GM18858 (cell line): Measurements from ENCODE around the gene LILRA5.
"Not testable (repeated sequence)": the region's sequence is repeated elsewhere in the genome, so short reads cannot be mapped to it uniquely, and the experiment has no call there.

Experiments used
- ATAC-seq: cut with Tn5 transposase; IDR thresholded peaks from one replicate; pipeline ENCODE4 v1.9.1; 2021; ENCODE audit not compliant: unreplicated experiment

The LILRA5 gene

DNA sequence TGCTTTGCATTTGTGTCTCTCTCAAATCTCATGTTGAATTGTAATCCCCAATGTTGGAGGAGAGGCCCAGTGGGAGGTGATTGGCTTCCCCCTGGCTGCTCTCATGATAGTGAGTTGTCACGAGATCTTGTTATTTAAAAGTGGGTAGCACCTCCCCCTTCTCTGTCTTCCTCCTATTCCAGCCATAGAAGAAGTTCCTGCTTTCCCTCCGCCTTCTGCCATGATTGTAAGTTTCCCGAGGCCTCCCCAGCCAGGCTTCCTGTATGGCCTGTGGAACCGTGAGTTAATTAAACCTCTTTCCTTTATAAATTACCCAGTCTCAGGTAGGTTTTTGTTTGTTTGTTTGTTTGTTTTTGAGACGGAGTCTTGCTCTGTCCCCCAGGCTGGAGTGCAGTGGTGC is 22.2 kb upstream of the LILRA5 start:
- ATAC-seq, result no peak

DNA sequence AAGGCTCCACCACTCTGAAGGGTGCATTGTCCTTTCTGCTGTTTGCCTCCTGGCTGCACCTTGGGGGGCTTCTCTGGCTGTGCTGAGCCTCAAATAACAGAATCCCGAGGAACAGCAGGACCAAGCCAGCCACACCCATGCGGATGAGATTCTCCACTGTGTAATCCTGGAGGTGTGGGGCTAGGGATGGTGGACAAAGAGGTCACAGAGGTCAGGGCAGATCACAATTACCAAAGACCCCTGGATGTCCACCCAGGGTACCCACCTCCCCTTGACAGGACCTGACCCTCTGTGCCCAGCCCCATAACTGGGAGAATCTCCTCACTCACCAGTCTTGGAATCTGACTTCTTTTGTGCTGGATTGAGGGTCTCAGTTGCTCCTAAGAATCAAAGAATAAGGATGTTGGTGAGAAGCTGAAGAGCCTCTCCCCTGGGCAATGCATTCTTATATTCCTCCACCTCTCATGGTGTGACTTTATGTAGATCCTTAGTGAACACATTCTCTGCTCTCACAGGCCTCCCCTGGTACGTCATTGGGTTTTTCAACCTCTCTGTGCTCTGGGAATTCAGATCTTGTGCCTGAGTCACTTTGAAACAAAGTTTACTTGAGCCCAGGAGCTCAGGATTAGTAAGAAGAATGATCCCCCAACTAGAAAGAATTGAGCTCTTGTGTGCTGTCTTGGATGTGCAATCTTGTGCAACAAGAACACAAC is 20.8 kb upstream of the LILRA5 start:
- no peak for ATAC-seq

DNA sequence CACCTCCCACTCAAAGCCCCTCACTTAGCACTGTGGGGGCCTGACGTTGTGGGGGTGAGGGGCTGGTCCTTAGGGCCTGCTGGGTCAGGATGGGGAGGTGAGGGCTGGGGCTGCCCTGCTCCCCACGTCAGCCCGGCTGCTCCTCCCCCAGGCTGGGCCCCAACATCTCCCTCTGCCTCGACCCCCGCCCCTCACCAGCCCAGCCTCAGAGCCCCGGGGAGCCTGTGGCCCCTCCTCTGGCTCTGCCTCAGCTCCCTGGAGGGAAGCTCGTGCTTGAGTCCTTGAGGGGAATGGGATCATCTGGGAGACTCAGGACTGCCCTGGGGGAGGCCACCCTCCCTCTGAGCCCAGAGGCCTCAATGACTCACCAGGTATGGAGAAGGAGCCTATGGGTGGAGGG is 19.2 kb upstream of the LILRA5 start:
- ATAC-seq, result no peak

DNA sequence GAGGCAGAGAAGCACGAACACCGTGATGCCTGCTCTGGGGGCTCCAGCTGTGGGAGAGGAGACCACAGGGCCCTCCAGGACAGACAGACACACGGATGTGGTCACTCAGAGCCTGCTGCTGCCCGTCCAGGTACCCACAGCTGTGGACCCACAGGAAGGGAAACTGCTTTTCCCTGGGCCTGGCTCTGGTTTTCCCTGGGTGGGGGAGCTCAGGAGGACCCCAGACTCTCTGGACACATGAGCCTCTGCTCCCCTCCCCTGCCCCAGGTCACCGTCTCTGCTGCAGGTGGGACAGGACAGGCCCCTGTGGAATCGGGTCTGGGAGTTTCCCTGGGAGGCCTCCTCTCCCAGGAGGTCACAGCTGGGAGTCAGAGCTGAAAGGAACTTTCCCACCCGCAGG is 18.7 kb upstream of the LILRA5 start:
- ATAC-seq, result no peak

DNA sequence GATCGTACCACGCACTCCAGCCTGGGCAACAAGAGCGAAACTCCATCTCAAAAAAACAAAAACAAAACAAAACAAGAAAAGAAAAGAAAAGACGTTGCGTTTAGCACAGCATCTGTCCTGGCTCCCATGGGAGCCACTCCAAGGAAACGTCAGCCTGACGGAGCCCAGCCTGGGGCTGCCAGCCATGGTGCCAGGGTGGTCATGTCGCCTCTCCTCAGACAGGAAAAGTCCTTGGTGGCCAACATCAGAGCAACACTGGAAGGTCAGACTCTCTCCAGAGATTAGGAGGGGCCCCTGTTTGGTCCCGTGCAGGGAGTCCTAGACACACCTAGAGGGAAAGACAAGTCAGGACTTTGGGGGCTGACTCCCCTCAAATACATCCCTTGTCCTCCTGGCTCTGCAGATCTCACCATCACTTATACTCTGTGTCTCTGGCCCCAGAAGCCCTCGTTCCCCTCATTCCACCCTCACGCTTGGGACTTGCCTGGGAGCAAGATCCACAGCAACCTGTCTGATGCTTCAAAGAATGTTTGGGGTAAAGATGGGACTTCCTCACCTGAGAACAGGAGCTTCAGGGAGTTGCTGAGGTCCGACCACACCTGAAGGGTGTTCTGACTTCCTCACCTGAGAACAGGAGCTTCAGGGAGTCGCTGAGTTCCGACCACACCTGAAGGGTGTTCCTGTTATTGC is 16.7 kb upstream of the LILRA5 start:
- no peak for ATAC-seq

DNA sequence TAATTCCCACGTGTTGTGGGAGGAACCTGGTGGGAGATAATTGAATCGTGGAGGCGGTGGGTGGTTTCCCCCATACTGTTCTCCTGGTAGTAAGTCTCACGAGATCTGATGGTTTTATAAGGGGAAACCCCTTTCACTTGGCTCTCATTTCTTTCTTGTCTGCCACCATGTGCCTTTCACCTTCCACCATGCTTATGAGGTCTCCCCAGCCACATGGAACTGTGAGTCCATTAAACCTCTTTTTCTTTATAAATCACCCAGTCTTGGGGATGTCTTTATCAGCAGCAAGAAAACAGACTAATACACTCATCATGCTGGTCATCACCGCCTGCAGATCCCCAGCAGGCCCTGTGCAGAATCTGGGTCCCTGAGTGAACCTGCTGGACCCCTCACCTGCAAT is 15.8 kb upstream of the LILRA5 start:
- not testable (repeated sequence) for ATAC-seq

DNA sequence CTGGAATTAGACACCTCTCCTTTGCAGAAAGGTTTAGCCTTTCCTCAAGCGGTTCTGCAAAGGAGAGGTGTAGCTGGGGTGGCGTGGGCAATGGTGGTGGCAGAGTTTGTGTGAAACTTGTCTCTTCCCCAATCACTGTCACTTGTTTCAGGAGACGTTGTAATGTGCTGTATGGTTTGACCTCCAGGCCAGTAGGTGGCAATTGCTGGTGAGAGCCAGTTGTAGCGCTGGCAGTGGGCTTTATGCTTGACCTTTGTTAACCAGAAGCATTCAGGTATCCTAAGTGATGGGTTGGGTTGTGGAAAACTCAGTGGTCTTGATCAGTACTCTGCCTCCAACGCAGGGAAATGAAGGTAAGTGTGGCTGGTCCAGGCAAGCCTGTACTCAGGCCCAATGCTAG is 12.7 kb upstream of the LILRA5 start:
- no peak for ATAC-seq

DNA sequence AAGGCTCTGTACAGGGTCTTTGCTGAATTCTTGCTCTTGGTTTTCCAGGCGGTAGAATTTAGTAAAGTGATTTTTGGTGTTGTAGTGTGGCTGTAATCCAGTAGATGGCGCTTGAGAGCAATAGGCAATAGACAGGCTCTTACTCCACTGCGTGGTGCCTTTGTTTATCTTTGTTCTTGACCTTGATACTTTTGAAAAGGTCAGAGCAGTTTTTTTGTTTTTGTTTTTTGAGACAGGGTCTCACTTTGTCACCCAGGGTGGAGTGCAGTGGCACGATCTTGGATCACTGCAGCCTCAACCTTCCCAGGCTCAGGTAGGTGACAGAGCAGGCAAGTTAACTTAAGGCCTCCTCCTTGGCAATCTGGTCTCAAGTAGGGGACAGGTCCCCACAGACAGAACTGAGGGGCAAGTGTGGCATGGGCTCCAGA is 12.2 kb upstream of the LILRA5 start:
- ATAC-seq, result no peak

DNA sequence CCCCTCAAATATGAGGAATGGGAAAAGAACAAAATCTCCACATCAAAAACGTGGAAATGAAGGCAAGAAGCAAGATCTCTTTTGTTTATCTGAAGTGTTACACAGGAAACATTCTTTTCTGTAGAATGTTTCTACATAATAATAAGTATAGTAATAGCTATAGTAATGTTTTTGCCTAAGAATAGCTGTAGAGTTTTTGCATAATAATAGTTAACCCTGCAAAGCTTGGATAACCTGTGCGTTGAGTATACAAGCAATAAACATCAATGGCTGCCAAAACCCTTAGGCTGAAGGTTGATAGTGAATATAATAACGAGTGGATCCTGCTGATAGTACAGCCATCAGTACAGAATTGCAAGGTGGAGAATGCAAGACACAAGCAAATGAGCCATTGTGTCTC is 11.1 kb upstream of the LILRA5 start:
- no peak for ATAC-seq

DNA sequence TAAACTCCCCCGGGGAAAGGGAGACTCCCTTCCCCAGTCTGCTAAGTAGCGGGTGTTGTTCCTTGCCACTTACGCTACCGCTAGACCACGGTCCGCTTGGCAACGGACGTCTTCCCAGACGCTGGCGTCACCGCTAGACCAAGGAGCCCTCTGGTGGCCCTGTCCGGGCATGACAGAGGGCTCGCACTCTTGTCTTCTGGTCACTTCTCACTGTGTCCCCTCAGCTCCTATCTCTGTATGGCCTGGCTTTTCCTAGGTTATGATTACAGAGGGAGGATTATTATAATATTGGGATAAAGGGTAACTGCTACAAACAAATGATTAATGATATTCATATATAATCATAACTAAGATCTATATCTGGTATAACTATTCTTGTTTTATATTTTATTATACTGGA is 10.0 kb upstream of the LILRA5 start:
- not testable (repeated sequence) for ATAC-seq

DNA sequence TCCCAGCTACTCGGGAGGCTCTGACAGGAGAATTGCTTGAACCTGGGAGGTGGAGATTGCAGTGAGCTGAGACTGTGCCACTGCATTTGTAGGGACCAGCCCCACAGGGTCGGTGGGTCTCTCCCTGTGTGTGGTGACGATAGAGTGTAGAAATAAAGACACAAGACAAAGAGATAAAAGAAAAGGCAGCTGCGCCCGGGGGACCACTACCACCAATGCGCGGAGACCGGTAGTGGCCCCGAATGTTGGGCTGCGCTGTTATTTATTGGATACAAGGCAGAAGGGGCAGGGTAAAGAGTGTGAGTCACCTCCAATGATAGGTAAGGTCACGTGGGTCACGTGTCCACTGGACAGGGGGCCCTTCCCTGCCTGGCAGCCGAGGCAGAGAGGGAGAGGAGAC is 9.3 kb upstream of the LILRA5 start:
- ATAC-seq, result not testable (repeated sequence)

DNA sequence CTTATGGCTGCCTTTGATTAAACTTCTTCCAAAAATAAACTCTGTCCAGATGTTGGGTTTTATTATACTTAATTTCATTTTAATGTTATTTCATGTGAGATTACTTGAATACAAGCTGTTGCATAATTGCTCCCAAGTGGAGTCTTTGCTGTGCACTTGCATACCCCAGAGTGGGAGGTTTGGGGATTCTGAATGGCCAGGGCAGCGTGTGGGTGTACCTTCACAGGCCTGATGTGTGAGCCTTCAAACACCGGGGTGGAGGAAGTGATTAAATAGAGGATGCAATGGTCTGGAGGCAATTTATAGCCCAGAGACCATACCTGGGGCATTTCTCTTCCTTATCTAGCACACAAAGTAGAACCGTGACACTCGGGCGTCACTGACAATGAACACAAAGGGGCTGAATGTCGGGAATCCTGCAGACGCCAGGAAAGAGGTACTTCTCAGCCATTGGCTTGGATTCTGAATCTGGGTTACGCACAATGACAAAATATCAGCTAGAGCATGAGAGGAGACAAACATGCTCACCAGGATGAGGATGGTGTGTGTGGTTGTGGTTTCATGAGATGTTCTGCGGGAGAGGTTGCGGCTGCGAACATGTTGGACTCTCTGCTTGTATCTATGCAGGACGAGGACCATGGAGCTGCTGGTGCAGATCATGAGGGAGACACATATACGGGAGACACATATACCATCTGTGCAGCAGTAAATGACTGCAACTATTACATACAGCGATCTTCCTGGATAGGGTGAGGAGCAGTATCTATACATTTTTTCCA is 7.1 kb upstream of the LILRA5 start:
- no peak for ATAC-seq

DNA sequence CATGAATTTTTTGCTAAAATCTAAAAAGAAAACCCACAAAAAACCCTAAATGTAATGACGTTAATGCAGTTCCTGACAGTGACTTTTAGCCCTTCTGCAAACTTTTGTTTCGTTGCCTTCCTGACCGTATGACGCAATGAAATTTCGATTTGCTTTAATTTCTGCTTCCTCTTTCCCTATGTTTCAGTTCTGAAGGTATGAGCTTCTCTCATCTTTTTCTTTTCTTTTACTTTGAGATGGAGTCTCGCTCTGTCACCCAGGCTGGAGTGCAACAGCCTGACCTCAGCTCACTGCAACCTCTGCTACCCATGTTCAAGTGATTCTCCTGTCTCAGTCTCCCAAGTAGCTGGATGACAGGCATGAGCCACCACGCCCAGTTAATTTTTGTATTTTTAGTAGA is 6.1 kb upstream of the LILRA5 start:
- no peak for ATAC-seq

DNA sequence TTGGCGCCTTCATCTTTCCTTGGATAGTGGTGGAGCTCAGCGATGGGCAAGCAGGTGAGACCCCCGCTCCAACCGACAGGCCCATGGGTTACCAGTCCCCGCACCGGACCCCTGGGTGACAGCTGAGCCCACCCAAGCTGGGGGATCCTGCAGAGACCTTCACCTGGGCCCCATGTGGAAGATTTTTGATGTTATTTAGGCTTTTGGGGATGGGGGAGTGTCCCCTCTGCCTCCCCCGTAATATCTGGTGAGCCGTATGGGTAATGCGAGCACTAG is 4.9 kb upstream of the LILRA5 start:
- no peak for ATAC-seq

DNA sequence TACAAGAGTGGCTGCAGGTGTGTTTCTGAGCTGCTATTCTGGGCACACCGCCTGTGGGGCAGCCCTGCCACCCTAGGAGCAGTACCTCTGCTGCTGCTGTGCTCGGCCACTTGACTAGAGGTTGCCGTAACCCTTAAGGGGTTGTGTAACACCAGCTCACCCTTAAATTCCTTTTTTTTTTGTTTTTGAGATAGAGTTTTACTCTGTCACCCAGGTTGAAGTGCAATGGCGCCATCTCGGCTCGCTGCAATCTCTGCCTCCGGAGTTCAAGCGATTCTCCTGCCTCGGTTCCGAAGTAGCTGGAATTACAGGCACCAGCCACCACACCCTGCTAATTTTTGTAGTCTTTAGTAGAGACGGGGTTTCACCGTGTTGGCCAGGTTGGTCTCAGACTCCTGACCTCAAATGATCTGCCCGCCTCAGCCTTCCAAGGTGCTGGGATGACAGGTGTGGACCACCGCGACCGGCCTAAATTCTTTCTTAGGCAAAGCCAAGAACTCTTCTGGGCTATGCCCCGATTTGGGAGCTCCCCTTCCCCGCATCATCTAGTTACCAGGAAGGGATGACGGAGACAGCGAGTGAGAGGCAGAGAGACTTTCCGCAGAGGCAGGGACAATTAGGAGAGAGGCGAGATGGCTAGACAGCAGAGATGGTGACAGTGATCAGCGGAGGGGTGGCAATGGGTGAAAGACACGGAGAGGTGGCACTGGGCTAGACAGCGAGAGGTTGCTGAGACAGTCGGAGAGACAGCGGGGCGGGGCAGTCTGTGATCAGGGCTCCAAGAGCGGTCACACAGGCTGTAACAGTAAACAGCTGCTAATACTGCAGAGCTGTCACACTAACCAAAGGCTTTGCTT is 4.4 kb upstream of the LILRA5 start:
- ATAC-seq, result no peak

DNA sequence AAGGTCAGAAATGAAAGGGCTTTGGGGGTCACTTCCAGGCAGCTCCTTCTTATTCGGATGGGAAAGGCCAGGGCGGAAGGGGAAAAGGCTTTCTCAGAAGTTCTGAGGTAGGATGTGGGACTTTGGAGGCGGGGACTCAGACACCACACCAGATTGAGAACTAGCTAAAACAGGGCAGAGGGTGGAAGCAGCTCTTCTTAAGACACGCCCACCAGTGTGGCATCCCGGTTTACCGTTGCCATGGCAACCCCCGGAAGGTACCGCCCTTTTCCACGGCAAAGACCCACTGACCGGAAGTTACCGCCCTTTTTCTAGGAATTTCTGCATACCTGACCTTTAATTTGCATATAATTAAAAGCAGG is 3.8 kb upstream of the LILRA5 start:
- no peak for ATAC-seq

DNA sequence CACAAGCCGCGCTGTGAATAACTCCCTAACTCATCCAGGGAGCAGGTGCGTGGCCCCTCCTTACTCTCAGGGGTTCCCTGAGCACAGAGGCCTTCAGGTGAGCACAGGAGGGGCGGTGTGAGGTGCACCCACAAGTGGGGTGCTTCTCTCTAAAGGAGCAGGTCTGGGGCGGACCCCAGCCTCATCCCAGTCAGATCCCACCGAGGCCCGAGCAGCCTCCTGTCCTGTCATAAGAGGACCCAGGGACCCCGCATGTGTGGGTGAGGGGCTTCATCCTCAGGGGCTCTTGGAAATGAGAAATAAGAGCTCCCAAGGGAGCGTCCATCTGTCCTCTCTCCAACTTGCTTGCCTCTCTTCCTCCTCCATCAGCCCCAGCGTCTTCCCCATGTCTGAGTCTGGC is 3.0 kb upstream of the LILRA5 start:
- ATAC-seq, result no peak

DNA sequence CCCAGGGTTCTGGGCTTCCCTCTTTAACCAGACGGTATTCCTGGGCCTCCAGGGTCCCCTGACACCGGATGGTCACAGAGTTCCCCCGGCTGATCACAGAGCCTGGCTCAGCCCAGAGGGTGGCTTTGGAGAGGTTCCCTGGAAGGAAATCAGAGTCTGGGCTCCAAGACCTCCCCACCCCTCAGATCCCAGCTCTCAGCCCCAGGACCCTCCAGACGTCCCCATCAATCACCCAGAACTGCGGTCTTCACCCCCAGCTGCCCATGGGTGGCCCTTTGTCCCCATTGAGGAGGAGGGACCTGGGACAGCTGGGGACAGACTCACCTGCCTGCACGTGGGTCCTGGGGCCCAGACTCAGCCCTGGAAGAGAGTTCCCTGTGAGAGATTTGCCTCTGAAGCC is 955 bp downstream of the LILRA5 start:
- no peak for ATAC-seq

DNA sequence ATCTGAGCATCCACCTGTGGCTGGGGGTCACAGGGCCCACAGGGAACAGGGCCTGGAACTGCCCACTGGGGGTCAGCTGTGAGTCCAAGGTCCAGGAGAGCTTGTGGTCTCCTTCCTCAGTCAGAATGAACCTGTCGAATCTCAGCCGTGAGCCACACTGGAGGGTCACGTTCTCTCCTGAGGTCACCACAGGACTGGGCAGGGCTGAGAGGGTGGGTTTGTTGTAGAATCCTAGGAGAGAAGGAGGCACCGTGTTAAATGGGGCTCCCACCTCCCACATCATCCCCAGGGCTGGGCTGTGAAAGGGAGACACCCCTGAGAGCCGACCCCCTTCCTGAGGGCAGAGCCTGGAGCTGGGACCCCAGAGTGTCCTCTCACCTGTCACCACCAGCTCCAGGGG is 1.5 kb downstream of the LILRA5 start:
- ATAC-seq, result no peak

DNA sequence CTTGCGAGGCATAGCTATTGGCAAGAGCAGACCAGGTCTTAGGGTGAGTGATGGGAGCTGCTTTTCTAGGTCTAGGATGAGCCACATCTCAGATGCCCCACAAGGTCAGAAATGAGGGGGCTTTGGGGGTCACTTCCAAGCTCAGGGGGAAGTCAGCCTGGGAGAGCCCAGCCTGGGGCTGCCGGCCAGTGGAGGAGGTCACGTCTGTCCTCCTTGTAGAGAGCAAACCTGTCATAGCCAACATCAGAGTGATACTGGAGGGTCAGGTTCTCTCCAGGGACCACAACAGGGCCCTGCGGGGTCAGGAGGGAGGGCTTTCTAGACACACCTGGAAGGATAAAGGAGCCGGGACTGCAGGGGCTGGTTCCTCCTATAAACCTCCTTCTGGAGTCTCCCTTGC is 2.4 kb downstream of the LILRA5 start:
- ATAC-seq, result no peak

DNA sequence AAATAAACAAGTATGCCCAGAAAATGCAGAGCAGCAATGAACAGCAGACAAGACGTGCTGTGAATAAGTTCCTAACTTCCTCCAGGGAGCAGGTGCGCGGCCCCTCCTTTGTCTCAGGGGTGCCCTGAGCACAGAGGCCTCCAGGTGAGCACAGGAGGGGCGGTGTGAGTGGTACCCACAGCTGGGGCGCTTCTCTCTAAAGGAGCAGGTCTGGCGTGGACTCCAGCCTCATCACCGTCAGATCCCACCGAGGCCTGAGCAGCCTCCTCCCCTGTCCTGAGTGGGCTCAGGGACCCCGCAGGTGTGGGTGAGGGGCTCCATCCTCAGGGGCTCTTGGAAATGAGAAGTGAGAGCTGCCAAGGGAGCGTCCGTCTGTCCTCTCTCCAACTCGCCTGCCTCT is 3.2 kb downstream of the LILRA5 start:
- ATAC-seq, result no peak
